DND-41 (cell line): ENCODE results near the gene B4GAT1.

Experiments used
- EZH2 ChIP-seq: IDR thresholded peaks from 3 replicates; pipeline ENCODE4 v1.6.1; 2012; ENCODE audit warnings: borderline replicate concordance, low read depth, mild to moderate bottlenecking, moderate library complexity, low read length, inconsistent platforms; ENCODE audit not compliant: severe bottlenecking
- TF ChIP-seq, protein P1 (sequence below): IDR thresholded peaks from 2 replicates; pipeline ENCODE4 v1.5.1; 2012; ENCODE audit warnings: borderline replicate concordance, low read length, moderate library complexity, mild to moderate bottlenecking; ENCODE audit not compliant: poor library complexity, severe bottlenecking; ENCODE audit errors: extremely low read depth

DNA sequence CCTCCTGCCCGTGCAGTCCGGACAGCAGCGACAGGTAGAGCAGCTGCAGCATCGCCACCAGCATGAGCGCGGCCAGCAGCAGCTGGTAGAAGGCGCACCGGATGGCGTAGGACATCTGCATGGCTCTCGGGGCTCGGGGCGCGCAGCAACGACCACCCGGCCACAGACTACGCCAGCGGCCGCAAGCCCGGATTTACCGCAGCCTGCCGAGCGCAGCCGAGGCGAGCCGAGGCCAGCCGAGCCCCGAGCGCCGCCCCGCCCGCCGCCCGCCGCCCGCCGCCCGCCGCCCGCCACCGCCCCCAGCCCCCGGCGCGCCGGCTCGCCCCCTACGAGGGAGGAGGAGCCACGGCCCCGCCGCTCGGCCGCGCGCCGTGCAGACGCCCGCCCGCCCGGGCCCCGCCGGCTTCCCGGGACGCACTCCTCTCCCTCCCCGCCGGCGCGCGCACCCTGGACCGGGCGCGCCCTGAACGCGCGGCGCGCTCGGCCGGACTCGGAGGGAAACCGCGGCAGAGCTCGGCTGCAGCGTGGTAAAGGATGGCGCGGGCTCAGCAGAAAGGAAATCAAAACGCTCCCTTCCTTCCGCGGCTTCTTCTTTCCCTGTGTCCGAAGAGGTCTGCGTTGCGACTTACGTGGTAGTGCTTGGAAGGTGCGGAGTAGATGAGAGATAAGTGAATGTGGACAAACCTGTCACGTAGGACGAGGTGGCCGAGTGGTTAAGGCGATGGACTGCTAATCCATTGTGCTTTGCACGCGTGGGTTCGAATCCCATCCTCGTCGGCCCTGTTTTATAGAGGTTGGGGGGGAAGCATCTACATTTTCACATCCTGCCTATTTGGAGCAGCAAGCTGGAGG, at the start of gene B4GAT1:
- TF ChIP-seq, protein P1, sequence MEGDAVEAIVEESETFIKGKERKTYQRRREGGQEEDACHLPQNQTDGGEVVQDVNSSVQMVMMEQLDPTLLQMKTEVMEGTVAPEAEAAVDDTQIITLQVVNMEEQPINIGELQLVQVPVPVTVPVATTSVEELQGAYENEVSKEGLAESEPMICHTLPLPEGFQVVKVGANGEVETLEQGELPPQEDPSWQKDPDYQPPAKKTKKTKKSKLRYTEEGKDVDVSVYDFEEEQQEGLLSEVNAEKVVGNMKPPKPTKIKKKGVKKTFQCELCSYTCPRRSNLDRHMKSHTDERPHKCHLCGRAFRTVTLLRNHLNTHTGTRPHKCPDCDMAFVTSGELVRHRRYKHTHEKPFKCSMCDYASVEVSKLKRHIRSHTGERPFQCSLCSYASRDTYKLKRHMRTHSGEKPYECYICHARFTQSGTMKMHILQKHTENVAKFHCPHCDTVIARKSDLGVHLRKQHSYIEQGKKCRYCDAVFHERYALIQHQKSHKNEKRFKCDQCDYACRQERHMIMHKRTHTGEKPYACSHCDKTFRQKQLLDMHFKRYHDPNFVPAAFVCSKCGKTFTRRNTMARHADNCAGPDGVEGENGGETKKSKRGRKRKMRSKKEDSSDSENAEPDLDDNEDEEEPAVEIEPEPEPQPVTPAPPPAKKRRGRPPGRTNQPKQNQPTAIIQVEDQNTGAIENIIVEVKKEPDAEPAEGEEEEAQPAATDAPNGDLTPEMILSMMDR, result no peak
- TF ChIP-seq EZH2, result no peak
